Occipital lobe (tissue), 2 donors: Measurements from ENCODE around the gene IGFN1. TPM values are rescaled to one million over a fixed set of nuclear protein-coding genes. Genes with fewer than 3 reads are reported as not detected.
"Not testable (repeated sequence)": the region's sequence is repeated elsewhere in the genome, so short reads cannot be mapped to it uniquely, and the experiment has no call there.

ENCODE experiments used
- DNase-seq: peaks from one replicate; lab custom pipeline; 2025; lab: John Stamatoyannopoulos, UW
- total RNA-seq: library from RNA; depleted of rRNA; stranded (reverse); fragments of >200 nt; gene quantifications from one replicate; pipeline ENCODE4 v1.2.3, GENCODE V29; 2014

The IGFN1 gene
- total RNA-seq, 1 donor from 2014 or later = not detected

GRCh38 chr1:201241736-201242135 lies 51.1 kb downstream of the IGFN1 start:
- DNase-seq = no peak

- DNase-seq = no peak
Observed at GRCh38 chr1:201245082-201245481, 54.5 kb downstream of the IGFN1 start.

- no peak for DNase-seq
Observed at GRCh38 chr1:201248721-201249559, 58.3 kb downstream of the IGFN1 start.

GRCh38 chr1:201250326-201251011 lies 59.8 kb downstream of the IGFN1 start:
- DNase-seq = no peak

- no peak for DNase-seq
Observed at GRCh38 chr1:201251411-201251810, 60.8 kb downstream of the IGFN1 start.

GRCh38 chr1:201251851-201252430 lies 61.3 kb downstream of the IGFN1 start:
- no peak for DNase-seq

GRCh38 chr1:201252944-201253371 lies 62.3 kb downstream of the IGFN1 start:
- DNase-seq = no peak

GRCh38 chr1:201253411-201253810 lies 62.8 kb downstream of the IGFN1 start:
- no peak for DNase-seq

GRCh38 chr1:201253906-201254624 lies 63.4 kb downstream of the IGFN1 start:
- DNase-seq = no peak

GRCh38 chr1:201254625-201255478 lies 64.2 kb downstream of the IGFN1 start:
- DNase-seq = peak; percentile 14

- no peak for DNase-seq
Observed at GRCh38 chr1:201255479-201256362, 65.1 kb downstream of the IGFN1 start.

- DNase-seq = not testable (repeated sequence)
Observed at GRCh38 chr1:201258132-201258531, 67.5 kb downstream of the IGFN1 start.

GRCh38 chr1:201258763-201259230 lies 68.2 kb downstream of the IGFN1 start:
- no peak for DNase-seq

GRCh38 chr1:201259476-201260235 lies 69.0 kb downstream of the IGFN1 start:
- DNase-seq = no peak

GRCh38 chr1:201260236-201260590 lies 69.6 kb downstream of the IGFN1 start:
- DNase-seq = no peak

- DNase-seq = no peak
Observed at GRCh38 chr1:201260648-201261311, 70.2 kb downstream of the IGFN1 start.

GRCh38 chr1:201261771-201262547 lies 71.3 kb downstream of the IGFN1 start:
- DNase-seq = no peak
